ENCODE results near the gene C1orf21. TPM values are rescaled to one million over a fixed set of nuclear protein-coding genes. Genes with fewer than 3 reads are reported as not detected.

Gene C1orf21
- total RNA-seq, 1 donor from 2014 or later, result 16.7 TPM

GRCh38 chr1:184429335-184429734 is 42.5 kb downstream of the C1orf21 start:
- Histone ChIP-seq H3K9ac (ENCODE audit: low read depth in 1 of 3, low read length in 3 of 3) (no peak overlapping the region), H3K27ac (ENCODE audit: low read depth, low read length) (no peak overlapping the region), H3K4me1 (ENCODE audit: control insufficient read depth in 3 of 3, insufficient read depth in 3 of 3, low read length in 3 of 3) (peaks cover 6 to 20% (median 17%) of the 10 kb centered on the region in 3 donors), H3K9me3 (ENCODE audit: control insufficient read depth in 3 of 3, low read length in 3 of 3) (no peaks in the 10 kb centered on the region), H3K4me3 (ENCODE audit: low read length in 3 of 3) (no peak overlapping the region), H3K36me3 (ENCODE audit: control insufficient read depth in 3 of 3, insufficient read depth in 3 of 3, low read length in 3 of 3) (peaks cover 0 to 3% (median 0%) of the 10 kb centered on the region in 3 donors), H3K27me3 (ENCODE audit: control insufficient read depth in 3 of 3, insufficient read depth in 3 of 3, low read length in 3 of 3) (no peaks in the 10 kb centered on the region)

GRCh38 chr1:184433956-184434502 is 47.2 kb downstream of the C1orf21 start:
- H3K27ac ChIP-seq (ENCODE audit: low read depth, low read length), result no peak overlapping the region

GRCh38 chr1:184437291-184437690 is 50.5 kb downstream of the C1orf21 start:
- Histone ChIP-seq H3K9ac (ENCODE audit: low read depth in 1 of 3, low read length in 3 of 3) (no peak overlapping the region), H3K4me1 (ENCODE audit: control insufficient read depth in 3 of 3, insufficient read depth in 3 of 3, low read length in 3 of 3) (peaks cover 3 to 15% (median 10%) of the 10 kb centered on the region in 3 donors), H3K27me3 (ENCODE audit: control insufficient read depth in 3 of 3, insufficient read depth in 3 of 3, low read length in 3 of 3) (no peaks in the 10 kb centered on the region), H3K9me3 (ENCODE audit: control insufficient read depth in 3 of 3, low read length in 3 of 3) (no peaks in the 10 kb centered on the region), H3K4me3 (ENCODE audit: low read length in 3 of 3) (no peak overlapping the region), H3K36me3 (ENCODE audit: control insufficient read depth in 3 of 3, insufficient read depth in 3 of 3, low read length in 3 of 3) (peaks cover 0 to 2% (median 0%) of the 10 kb centered on the region in 3 donors), H3K27ac (ENCODE audit: low read depth, low read length) (no peak overlapping the region)

More at GRCh38 chr1:184433956-184434502, 47.2 kb downstream of the C1orf21 start:
- Histone ChIP-seq H3K4me3 (ENCODE audit: low read length in 3 of 3) (no peak overlapping the region), H3K9me3 (ENCODE audit: control insufficient read depth in 3 of 3, low read length in 3 of 3) (no peaks in the 10 kb centered on the region), H3K4me1 (ENCODE audit: control insufficient read depth in 3 of 3, insufficient read depth in 3 of 3, low read length in 3 of 3) (peaks cover 0 to 12% (median 7%) of the 10 kb centered on the region in 3 donors), H3K27me3 (ENCODE audit: control insufficient read depth in 3 of 3, insufficient read depth in 3 of 3, low read length in 3 of 3) (no peaks in the 10 kb centered on the region), H3K9ac (ENCODE audit: low read depth in 1 of 3, low read length in 3 of 3) (no peak overlapping the region), H3K36me3 (ENCODE audit: control insufficient read depth in 3 of 3, insufficient read depth in 3 of 3, low read length in 3 of 3) (peaks cover 0 to 2% (median 0%) of the 10 kb centered on the region in 3 donors)

GRCh38 chr1:184438363-184438762 is 51.5 kb downstream of the C1orf21 start:
- Histone ChIP-seq H3K4me3 (ENCODE audit: low read length in 3 of 3) (no peak overlapping the region), H3K27ac (ENCODE audit: low read depth, low read length) (no peak overlapping the region), H3K27me3 (ENCODE audit: control insufficient read depth in 3 of 3, insufficient read depth in 3 of 3, low read length in 3 of 3) (no peaks in the 10 kb centered on the region), H3K4me1 (ENCODE audit: control insufficient read depth in 3 of 3, insufficient read depth in 3 of 3, low read length in 3 of 3) (peaks cover 10 to 22% (median 13%) of the 10 kb centered on the region in 3 donors), H3K36me3 (ENCODE audit: control insufficient read depth in 3 of 3, insufficient read depth in 3 of 3, low read length in 3 of 3) (peaks cover 0 to 2% (median 0%) of the 10 kb centered on the region in 3 donors), H3K9ac (ENCODE audit: low read depth in 1 of 3, low read length in 3 of 3) (no peak overlapping the region), H3K9me3 (ENCODE audit: control insufficient read depth in 3 of 3, low read length in 3 of 3) (no peaks in the 10 kb centered on the region)

GRCh38 chr1:184442260-184442659 is 55.4 kb downstream of the C1orf21 start:
- Histone ChIP-seq H3K4me3 (ENCODE audit: low read length in 3 of 3) (no peak overlapping the region), H3K36me3 (ENCODE audit: control insufficient read depth in 3 of 3, insufficient read depth in 3 of 3, low read length in 3 of 3) (peaks cover 0 to 2% (median 0%) of the 10 kb centered on the region in 3 donors), H3K4me1 (ENCODE audit: control insufficient read depth in 3 of 3, insufficient read depth in 3 of 3, low read length in 3 of 3) (peaks cover 15 to 30% (median 16%) of the 10 kb centered on the region in 3 donors), H3K27me3 (ENCODE audit: control insufficient read depth in 3 of 3, insufficient read depth in 3 of 3, low read length in 3 of 3) (no peaks in the 10 kb centered on the region), H3K9me3 (ENCODE audit: control insufficient read depth in 3 of 3, low read length in 3 of 3) (no peaks in the 10 kb centered on the region), H3K27ac (ENCODE audit: low read depth, low read length) (no peak overlapping the region), H3K9ac (ENCODE audit: low read depth in 1 of 3, low read length in 3 of 3) (no peak overlapping the region)

GRCh38 chr1:184443201-184443600 is 56.4 kb downstream of the C1orf21 start:
- Histone ChIP-seq H3K27me3 (ENCODE audit: control insufficient read depth in 3 of 3, insufficient read depth in 3 of 3, low read length in 3 of 3) (no peaks in the 10 kb centered on the region), H3K4me1 (ENCODE audit: control insufficient read depth in 3 of 3, insufficient read depth in 3 of 3, low read length in 3 of 3) (peaks cover 13 to 29% (median 16%) of the 10 kb centered on the region in 3 donors), H3K9ac (ENCODE audit: low read depth in 1 of 3, low read length in 3 of 3) (peak overlapping the region in 1 of 3 donors; percentile 18), H3K36me3 (ENCODE audit: control insufficient read depth in 3 of 3, insufficient read depth in 3 of 3, low read length in 3 of 3) (peaks cover 0 to 2% (median 0%) of the 10 kb centered on the region in 3 donors), H3K9me3 (ENCODE audit: control insufficient read depth in 3 of 3, low read length in 3 of 3) (no peaks in the 10 kb centered on the region), H3K4me3 (ENCODE audit: low read length in 3 of 3) (peak overlapping the region in 1 of 3 donors; percentile 26), H3K27ac (ENCODE audit: low read depth, low read length) (no peak overlapping the region)

GRCh38 chr1:184443624-184444023 is 56.8 kb downstream of the C1orf21 start:
- H3K36me3 ChIP-seq (ENCODE audit: control insufficient read depth in 3 of 3, insufficient read depth in 3 of 3, low read length in 3 of 3), result no peaks in the 10 kb centered on the region
- H3K4me3 ChIP-seq (ENCODE audit: low read length in 3 of 3), result peak overlapping the region in 1 of 3 donors; percentile 17
- H3K9me3 ChIP-seq (ENCODE audit: control insufficient read depth in 3 of 3, low read length in 3 of 3), result no peaks in the 10 kb centered on the region
- peaks cover 13 to 26% (median 16%) of the 10 kb centered on the region in 3 donors for H3K4me1 ChIP-seq (ENCODE audit: control insufficient read depth in 3 of 3, insufficient read depth in 3 of 3, low read length in 3 of 3)
- no peaks in the 10 kb centered on the region for H3K27me3 ChIP-seq (ENCODE audit: control insufficient read depth in 3 of 3, insufficient read depth in 3 of 3, low read length in 3 of 3)
- H3K9ac ChIP-seq (ENCODE audit: low read depth in 1 of 3, low read length in 3 of 3), result no peak overlapping the region
- H3K27ac ChIP-seq (ENCODE audit: low read depth, low read length), result no peak overlapping the region

- H3K27ac ChIP-seq (ENCODE audit: low read depth, low read length), result no peak overlapping the region
- no peaks in the 10 kb centered on the region for H3K27me3 ChIP-seq (ENCODE audit: control insufficient read depth in 3 of 3, insufficient read depth in 3 of 3, low read length in 3 of 3)
- no peaks in the 10 kb centered on the region for H3K9me3 ChIP-seq (ENCODE audit: control insufficient read depth in 3 of 3, low read length in 3 of 3)
- no peak overlapping the region for H3K4me3 ChIP-seq (ENCODE audit: low read length in 3 of 3)
- H3K9ac ChIP-seq (ENCODE audit: low read depth in 1 of 3, low read length in 3 of 3), result no peak overlapping the region
- H3K36me3 ChIP-seq (ENCODE audit: control insufficient read depth in 3 of 3, insufficient read depth in 3 of 3, low read length in 3 of 3), result no peaks in the 10 kb centered on the region
- H3K4me1 ChIP-seq (ENCODE audit: control insufficient read depth in 3 of 3, insufficient read depth in 3 of 3, low read length in 3 of 3), result peaks cover 16 to 33% (median 17%) of the 10 kb centered on the region in 3 donors
These were observed 59.2 kb downstream of the C1orf21 start for GRCh38 chr1:184445997-184446396.

- Histone ChIP-seq H3K4me1 (ENCODE audit: control insufficient read depth in 3 of 3, insufficient read depth in 3 of 3, low read length in 3 of 3) (peaks cover 16 to 33% (median 17%) of the 10 kb centered on the region in 3 donors), H3K27me3 (ENCODE audit: control insufficient read depth in 3 of 3, insufficient read depth in 3 of 3, low read length in 3 of 3) (no peaks in the 10 kb centered on the region), H3K9me3 (ENCODE audit: control insufficient read depth in 3 of 3, low read length in 3 of 3) (no peaks in the 10 kb centered on the region), H3K36me3 (ENCODE audit: control insufficient read depth in 3 of 3, insufficient read depth in 3 of 3, low read length in 3 of 3) (no peaks in the 10 kb centered on the region), H3K9ac (ENCODE audit: low read depth in 1 of 3, low read length in 3 of 3) (no peak overlapping the region), H3K27ac (ENCODE audit: low read depth, low read length) (no peak overlapping the region), H3K4me3 (ENCODE audit: low read length in 3 of 3) (no peak overlapping the region)
These were observed 60.9 kb downstream of the C1orf21 start for GRCh38 chr1:184447651-184448185.

GRCh38 chr1:184449916-184450315 is 63.1 kb downstream of the C1orf21 start:
- Histone ChIP-seq H3K9me3 (ENCODE audit: control insufficient read depth in 3 of 3, low read length in 3 of 3) (no peaks in the 10 kb centered on the region), H3K4me3 (ENCODE audit: low read length in 3 of 3) (no peak overlapping the region), H3K27me3 (ENCODE audit: control insufficient read depth in 3 of 3, insufficient read depth in 3 of 3, low read length in 3 of 3) (no peaks in the 10 kb centered on the region), H3K36me3 (ENCODE audit: control insufficient read depth in 3 of 3, insufficient read depth in 3 of 3, low read length in 3 of 3) (no peaks in the 10 kb centered on the region), H3K4me1 (ENCODE audit: control insufficient read depth in 3 of 3, insufficient read depth in 3 of 3, low read length in 3 of 3) (peaks cover 13 to 23% (median 18%) of the 10 kb centered on the region in 3 donors), H3K27ac (ENCODE audit: low read depth, low read length) (no peak overlapping the region), H3K9ac (ENCODE audit: low read depth in 1 of 3, low read length in 3 of 3) (no peak overlapping the region)
